Measurements from ENCODE around the gene STK16. TPM values are rescaled to one million over a fixed set of nuclear protein-coding genes. Genes with fewer than 3 reads are reported as not detected.

Gene STK16
- total and polyA plus RNA-seq, 2 of the 13 experiments (the other 11 are each of a cell fraction or from before 2014, with no cell fraction given) = 28.0 to 50.9 TPM

DNA sequence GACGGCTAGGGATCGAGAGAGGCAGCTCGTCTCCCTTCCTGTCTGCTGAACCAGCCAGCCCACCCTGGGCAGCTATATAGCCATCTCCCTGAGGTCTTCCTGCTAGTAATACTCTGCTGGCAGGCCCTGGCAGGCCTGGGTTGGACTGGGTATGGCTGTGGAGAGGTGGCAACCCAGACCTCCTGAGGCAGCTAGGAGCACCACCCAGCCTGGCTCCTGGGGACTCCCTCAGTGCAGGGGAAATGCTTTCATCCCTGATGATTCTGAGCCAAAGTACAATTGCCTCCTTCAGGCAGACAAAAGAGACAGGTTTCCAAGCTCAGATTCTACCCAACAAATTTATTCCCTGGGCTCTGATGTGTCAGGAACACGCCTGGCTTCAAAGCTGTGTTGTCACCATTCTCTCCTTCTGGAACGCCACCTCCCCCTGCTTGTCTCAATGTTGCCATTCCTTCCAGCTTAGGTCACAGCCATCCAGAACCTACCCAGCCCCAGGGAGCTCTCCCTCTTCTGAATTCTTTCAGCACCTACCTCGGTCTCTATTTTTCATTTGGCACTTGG lies 29.2 kb downstream of the STK16 start (continued):
- TF ChIP-seq ZBTB33 (CRISPR knock-in tag; IDR thresholded peaks at IDR 0.05) (no peak), SUZ12 (IDR thresholded peaks at IDR 0.05; ENCODE audit: low read depth, low read length) (no peak), CCAR2 (optimal IDR thresholded peaks at IDR 0.05; ENCODE audit: low read depth, low read length) (no peak), BORCS8-MEF2B (CRISPR knock-in tag; IDR thresholded peaks at IDR 0.05) (no peak), ZNF281 (CRISPR knock-in tag; IDR thresholded peaks at IDR 0.05; ENCODE audit: borderline replicate concordance) (0 out of 2 replicates have a peak, but pooled peaks have one; percentile 24), AHDC1 (CRISPR knock-in tag; IDR thresholded peaks at IDR 0.05; ENCODE audit: borderline replicate concordance) (no peak), ZNF543 (CRISPR knock-in tag; IDR thresholded peaks at IDR 0.05) (no peak), ZKSCAN5 (CRISPR knock-in tag; IDR thresholded peaks at IDR 0.05) (no peak), ZNF564 (CRISPR knock-in tag; IDR thresholded peaks at IDR 0.05) (no peak), ZNF383 (CRISPR knock-in tag; IDR thresholded peaks at IDR 0.05; ENCODE audit: borderline replicate concordance) (no peak), ZNF660 (CRISPR knock-in tag; IDR thresholded peaks at IDR 0.05; ENCODE audit: borderline replicate concordance, low read depth) (no peak), ZNF567 (CRISPR knock-in tag; IDR thresholded peaks at IDR 0.05; ENCODE audit: borderline replicate concordance) (no peak)
- TF ChIP-seq, protein P1, sequence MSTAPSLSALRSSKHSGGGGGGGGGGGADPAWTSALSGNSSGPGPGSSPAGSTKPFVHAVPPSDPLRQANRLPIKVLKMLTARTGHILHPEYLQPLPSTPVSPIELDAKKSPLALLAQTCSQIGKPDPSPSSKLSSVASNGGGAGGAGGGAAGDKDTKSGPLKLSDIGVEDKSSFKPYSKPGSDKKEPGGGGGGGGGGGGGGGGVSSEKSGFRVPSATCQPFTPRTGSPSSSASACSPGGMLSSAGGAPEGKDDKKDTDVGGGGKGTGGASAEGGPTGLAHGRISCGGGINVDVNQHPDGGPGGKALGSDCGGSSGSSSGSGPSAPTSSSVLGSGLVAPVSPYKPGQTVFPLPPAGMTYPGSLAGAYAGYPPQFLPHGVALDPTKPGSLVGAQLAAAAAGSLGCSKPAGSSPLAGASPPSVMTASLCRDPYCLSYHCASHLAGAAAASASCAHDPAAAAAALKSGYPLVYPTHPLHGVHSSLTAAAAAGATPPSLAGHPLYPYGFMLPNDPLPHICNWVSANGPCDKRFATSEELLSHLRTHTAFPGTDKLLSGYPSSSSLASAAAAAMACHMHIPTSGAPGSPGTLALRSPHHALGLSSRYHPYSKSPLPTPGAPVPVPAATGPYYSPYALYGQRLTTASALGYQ (CRISPR knock-in tag; IDR thresholded peaks at IDR 0.05) = no peak
- TF ChIP-seq, protein P2, sequence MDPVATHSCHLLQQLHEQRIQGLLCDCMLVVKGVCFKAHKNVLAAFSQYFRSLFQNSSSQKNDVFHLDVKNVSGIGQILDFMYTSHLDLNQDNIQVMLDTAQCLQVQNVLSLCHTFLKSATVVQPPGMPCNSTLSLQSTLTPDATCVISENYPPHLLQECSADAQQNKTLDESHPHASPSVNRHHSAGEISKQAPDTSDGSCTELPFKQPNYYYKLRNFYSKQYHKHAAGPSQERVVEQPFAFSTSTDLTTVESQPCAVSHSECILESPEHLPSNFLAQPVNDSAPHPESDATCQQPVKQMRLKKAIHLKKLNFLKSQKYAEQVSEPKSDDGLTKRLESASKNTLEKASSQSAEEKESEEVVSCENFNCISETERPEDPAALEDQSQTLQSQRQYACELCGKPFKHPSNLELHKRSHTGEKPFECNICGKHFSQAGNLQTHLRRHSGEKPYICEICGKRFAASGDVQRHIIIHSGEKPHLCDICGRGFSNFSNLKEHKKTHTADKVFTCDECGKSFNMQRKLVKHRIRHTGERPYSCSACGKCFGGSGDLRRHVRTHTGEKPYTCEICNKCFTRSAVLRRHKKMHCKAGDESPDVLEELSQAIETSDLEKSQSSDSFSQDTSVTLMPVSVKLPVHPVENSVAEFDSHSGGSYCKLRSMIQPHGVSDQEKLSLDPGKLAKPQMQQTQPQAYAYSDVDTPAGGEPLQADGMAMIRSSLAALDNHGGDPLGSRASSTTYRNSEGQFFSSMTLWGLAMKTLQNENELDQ (CRISPR knock-in tag; IDR thresholded peaks at IDR 0.05; ENCODE audit: borderline replicate concordance) = no peak
